GM10266 (cell line): ENCODE results near the gene CDAN1.

Source experiments
- DNase-seq: peaks from one replicate; pipeline ENCODE4 v3.0.0; 2012; ENCODE audit errors: extremely low spot score
- CTCF ChIP-seq: IDR thresholded peaks from 2 replicates; pipeline ENCODE4 v1.5.1; 2012; ENCODE audit warnings: mild to moderate bottlenecking, low read depth; ENCODE audit not compliant: control insufficient read depth, insufficient read depth; ENCODE audit errors: missing control alignments

Gene CDAN1

GRCh38 chr15:42687740-42688139, 49.2 kb downstream of the CDAN1 start:
- TF ChIP-seq CTCF = no peak
- no peak for DNase-seq

DNA sequence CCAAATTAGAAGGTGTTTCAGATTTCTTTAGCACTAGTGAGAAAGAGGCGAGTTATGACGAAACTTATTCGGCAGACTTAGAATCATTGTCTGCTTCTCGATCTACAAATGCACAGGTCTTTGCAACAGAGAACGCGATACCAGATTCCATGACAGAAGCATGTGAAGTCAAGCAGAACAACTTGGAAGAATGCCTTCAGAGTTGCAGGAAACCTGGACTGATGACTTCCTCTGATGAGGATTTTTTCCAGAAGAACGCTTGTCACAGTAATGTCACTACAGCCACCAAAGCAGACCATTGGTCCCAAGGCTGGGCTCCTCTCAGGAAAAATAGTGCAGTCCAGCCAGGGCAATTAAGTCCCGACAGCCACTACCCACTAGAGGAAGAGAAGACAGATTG, 50.6 kb downstream of the CDAN1 start:
- no peak for TF ChIP-seq CTCF
- no peak for DNase-seq

GRCh38 chr15:42681119-42681518, 55.8 kb downstream of the CDAN1 start:
- no peak for TF ChIP-seq CTCF
- no peak for DNase-seq

GRCh38 chr15:42680142-42680482, 56.8 kb downstream of the CDAN1 start:
- peak; percentile 41 for DNase-seq

DNA sequence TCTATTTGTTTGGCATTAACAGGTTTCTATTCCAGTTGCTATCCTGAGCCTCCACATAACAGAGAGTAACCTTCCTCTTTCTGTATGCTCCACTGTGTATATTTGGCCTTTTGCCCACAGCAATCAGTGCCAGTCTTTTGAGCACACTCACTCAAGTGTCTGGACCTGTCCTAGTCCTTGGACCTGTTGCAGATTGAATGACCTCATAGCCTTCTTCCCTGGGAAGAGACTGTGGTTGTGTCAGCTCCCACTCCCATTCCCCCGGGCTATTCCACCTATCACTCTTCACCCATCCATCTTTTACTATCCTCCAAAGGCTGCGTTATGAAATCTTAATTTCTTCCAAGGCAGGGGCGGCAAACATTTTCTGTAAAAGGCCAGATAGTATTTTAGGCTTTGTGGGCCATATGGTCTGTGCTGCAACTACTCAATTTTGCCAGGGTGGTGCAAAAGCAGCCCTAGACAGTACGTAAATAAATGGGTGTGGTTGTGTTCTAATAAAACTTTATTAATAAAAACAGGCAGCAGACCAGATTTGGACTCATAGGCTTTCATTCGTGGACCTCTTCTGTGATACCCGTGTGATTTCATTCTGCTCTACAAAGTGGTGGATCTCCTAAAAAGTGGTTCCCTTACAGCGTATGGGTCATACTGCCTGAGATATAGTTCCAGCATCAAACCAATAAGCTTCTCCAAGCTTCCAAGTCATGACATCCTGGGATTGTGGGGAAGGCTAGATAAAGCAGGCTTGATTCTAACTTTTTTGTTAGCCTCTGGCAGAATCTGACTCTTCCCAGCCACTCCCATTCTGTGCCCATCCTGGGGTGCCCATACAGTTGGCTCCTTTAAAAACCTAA, 57.4 kb downstream of the CDAN1 start:
- DNase-seq = no peak
- no peak for TF ChIP-seq CTCF

DNA sequence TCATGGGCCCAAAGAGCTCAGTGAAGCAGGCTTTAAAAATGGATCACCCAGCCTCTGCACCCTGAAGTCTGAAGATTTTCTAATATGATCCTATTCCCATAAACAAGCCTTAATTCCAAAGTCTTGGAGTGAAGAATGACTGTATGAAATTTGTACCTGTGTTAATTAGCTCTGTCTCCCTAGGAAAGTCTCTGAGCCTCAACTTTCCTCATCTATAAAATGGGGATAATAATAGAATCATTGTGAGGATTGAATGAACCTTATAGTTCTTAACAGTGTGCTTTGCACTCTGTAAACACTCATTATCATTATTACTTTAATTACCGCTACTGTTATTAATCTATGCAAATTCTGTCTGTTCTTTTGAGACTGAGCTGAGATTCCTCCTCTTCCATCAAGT, 61.9 kb downstream of the CDAN1 start:
- TF ChIP-seq CTCF = no peak

GRCh38 chr15:42674472-42674871, 62.5 kb downstream of the CDAN1 start:
- TF ChIP-seq CTCF = no peak
- no peak for DNase-seq

More for the DNA sequence above, 61.9 kb downstream of the CDAN1 start:
- DNase-seq = no peak
